Fibroblast of lung (primary cell): Measurements from ENCODE around the gene CALN1. TPM values are rescaled to one million over a fixed set of nuclear protein-coding genes. Genes with fewer than 3 reads are reported as not detected.
A peak's percentile ranks its signal among the peaks of the same experiment; 100 is the strongest.

Experiments
- DNase-seq, 2 donors: peaks; one replicate each; pipeline versions ENCODE4 v3.0.0 to v3.0.0-alpha.2; 2010; ENCODE audit warnings: low read depth in 2 of 2
- H2AFZ ChIP-seq: 2 replicates; pipeline ENCODE4 v1.5.1; 2012; ENCODE audit warnings: low read length, control low read depth, inconsistent platforms
- H3K27ac ChIP-seq: 2 replicates; pipeline ENCODE4 v1.5.1; 2011; ENCODE audit warnings: low read length, control low read depth; ENCODE audit not compliant: insufficient read depth
- H3K27me3 ChIP-seq: 2 replicates; pipeline ENCODE4 v1.5.1; 2011; ENCODE audit warnings: mild to moderate bottlenecking, low read length; ENCODE audit not compliant: control insufficient read depth, insufficient read depth
- H3K36me3 ChIP-seq: 2 replicates; pipeline ENCODE4 v1.5.1; 2011; ENCODE audit warnings: low read length; ENCODE audit not compliant: control insufficient read depth, insufficient read depth
- H3K4me1 ChIP-seq: 2 replicates; pipeline ENCODE4 v1.5.1; 2011; ENCODE audit warnings: low read length; ENCODE audit not compliant: control insufficient read depth, insufficient read depth; ENCODE audit errors: extremely low read depth
- H3K4me2 ChIP-seq: 2 replicates; pipeline ENCODE4 v1.5.1; 2011; ENCODE audit warnings: low read length, control low read depth; ENCODE audit not compliant: insufficient read depth; ENCODE audit errors: extremely low read depth
- H3K4me3 ChIP-seq, 4 experiments: fragments of 200-600 bp in 1 of 4; sonication (generic) in 1 of 4; replicated peaks in 1 of 4; 2 replicates each; pipeline ENCODE4 v1.5.1; 2011 to 2016; ENCODE audit warnings: low read length in 4 of 4, low read depth in 3 of 4, mild to moderate bottlenecking in 3 of 4, control low read depth in 2 of 4, inconsistent platforms in 1 of 4, mixed read lengths in 1 of 4; ENCODE audit not compliant: insufficient read depth in 1 of 4; ENCODE audit errors: control extremely low read depth in 1 of 4
- H3K79me2 ChIP-seq: 2 replicates; pipeline ENCODE4 v1.5.1; 2012; ENCODE audit warnings: mild to moderate bottlenecking, low read length, inconsistent platforms; ENCODE audit not compliant: control insufficient read depth, insufficient read depth
- H3K9ac ChIP-seq: 2 replicates; pipeline ENCODE4 v1.5.1; 2011; ENCODE audit warnings: mild to moderate bottlenecking, low read length, control low read depth; ENCODE audit not compliant: insufficient read depth
- H3K9me3 ChIP-seq: 2 replicates; pipeline ENCODE4 v1.5.1; 2012; ENCODE audit warnings: low read depth, low read length; ENCODE audit not compliant: control insufficient read depth, insufficient read depth
- H4K20me1 ChIP-seq: 2 replicates; pipeline ENCODE4 v1.5.1; 2011; ENCODE audit warnings: low read length; ENCODE audit not compliant: control insufficient read depth, insufficient read depth; ENCODE audit errors: extremely low read depth
- CTCF ChIP-seq, 2 donors: IDR thresholded peaks in 1 of 2; conservative IDR thresholded peaks in 1 of 2; 1 replicate in 1 of 2; 2 replicates in 1 of 2; pipeline ENCODE4 v1.5.1; 2011 to 2012; ENCODE audit warnings: low read length in 2 of 2, control low read depth in 1 of 2, inconsistent platforms in 1 of 2, low read depth in 1 of 2, mild to moderate bottlenecking in 1 of 2
- EZH2 ChIP-seq: IDR thresholded peaks from 2 replicates; pipeline ENCODE4 v1.5.1; 2012; ENCODE audit warnings: low read length, control low read depth, mild to moderate bottlenecking; ENCODE audit errors: missing control alignments
- polyA plus RNA-seq, 2 donors: library from polyadenylated mRNA; depleted of rRNA in 1 of 2; stranded (reverse) in 1 of 2; unstranded in 1 of 2; fragments of >200 nt; gene quantifications; 2 replicates each; pipeline ENCODE4 v1.2.1, GENCODE V29; 2011 to 2012; ENCODE audit warnings: missing spikeins in 1 of 2
- total RNA-seq: library from RNA; depleted of rRNA; stranded (reverse); fragments of >200 nt; gene quantifications from 2 replicates; pipeline ENCODE4 v1.2.1, GENCODE V29; 2014

The CALN1 gene
- total and polyA plus RNA-seq, 2 donors (not counting 1 experiment from before 2014, with no cell fraction given), result not detected

DNA sequence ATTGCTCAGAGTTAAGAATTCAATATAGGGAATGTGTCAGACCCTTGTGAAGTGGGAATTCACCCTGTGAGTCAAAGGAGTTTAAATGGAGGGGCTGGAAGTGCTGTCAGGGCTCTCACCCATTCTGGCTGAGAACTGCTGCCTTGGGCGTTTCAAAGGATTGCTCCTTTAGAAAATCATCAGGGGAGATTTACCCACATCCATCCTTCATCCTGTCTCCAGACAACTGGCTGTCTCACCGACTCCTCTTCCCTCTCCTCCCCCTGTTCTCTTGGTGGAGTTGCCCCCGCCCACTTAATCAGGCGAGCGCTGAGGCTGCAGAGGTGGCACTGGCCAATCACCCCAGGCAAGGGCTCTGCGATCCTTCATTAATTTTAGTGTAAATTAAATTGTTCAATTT is 554.8 kb downstream of the CALN1 start:
- Histone ChIP-seq H2AFZ (no peak overlapping the region), H3K4me3 (no peak overlapping the region), H3K9me3 (no peaks in the 10 kb centered on the region), H4K20me1 (no peaks in the 10 kb centered on the region), H3K27me3 (no peaks in the 10 kb centered on the region), H3K4me2 (no peak overlapping the region), H3K27ac (no peak overlapping the region), H3K9ac (no peak overlapping the region), H3K79me2 (no peaks in the 10 kb centered on the region), H3K36me3 (no peaks in the 10 kb centered on the region), H3K4me1 (no peaks in the 10 kb centered on the region)
- DNase-seq, result no peak
- no peak for TF ChIP-seq EZH2
- TF ChIP-seq CTCF (conservative IDR thresholded peaks at IDR 0.05 in 1 of 2, IDR thresholded peaks at IDR 0.05 in 1 of 2; ENCODE audit: low read depth in 1 of 2, low read length in 2 of 2), result no peak

GRCh38 chr7:71854546-71855397 is 557.4 kb downstream of the CALN1 start:
- Histone ChIP-seq H3K27me3 (no peaks in the 10 kb centered on the region), H3K4me2 (no peak overlapping the region), H4K20me1 (no peaks in the 10 kb centered on the region), H3K27ac (no peak overlapping the region), H3K4me3 (no peak overlapping the region), H3K36me3 (no peaks in the 10 kb centered on the region), H3K79me2 (no peaks in the 10 kb centered on the region), H3K9ac (no peak overlapping the region), H3K9me3 (no peaks in the 10 kb centered on the region), H2AFZ (no peak overlapping the region), H3K4me1 (no peaks in the 10 kb centered on the region)
- DNase-seq, result peak in 1 of 2 donors; percentile 4
- TF ChIP-seq EZH2, result no peak

- Histone ChIP-seq H3K9me3 (no peaks in the 10 kb centered on the region), H3K4me1 (no peaks in the 10 kb centered on the region), H3K4me2 (no peak overlapping the region), H4K20me1 (no peaks in the 10 kb centered on the region), H3K27ac (no peak overlapping the region), H3K9ac (no peak overlapping the region), H3K36me3 (no peaks in the 10 kb centered on the region), H2AFZ (no peak overlapping the region), H3K4me3 (no peak overlapping the region), H3K79me2 (no peaks in the 10 kb centered on the region), H3K27me3 (no peaks in the 10 kb centered on the region)
- peak in 1 of 2 donors; percentile 4 for DNase-seq
- TF ChIP-seq CTCF (conservative IDR thresholded peaks at IDR 0.05 in 1 of 2, IDR thresholded peaks at IDR 0.05 in 1 of 2; ENCODE audit: low read depth in 1 of 2, low read length in 2 of 2) (no peak), EZH2 (no peak)
Observed at GRCh38 chr7:71851776-71852498, 560.2 kb downstream of the CALN1 start.
